SK-N-SH (cell line): ENCODE results near the gene FAM200A. TPM values are rescaled to one million over a fixed set of nuclear protein-coding genes. Genes with fewer than 3 reads are reported as not detected.
A peak's percentile ranks its signal among the peaks of the same experiment; 100 is the strongest.

Experiments
- ELF1 ChIP-seq: IDR thresholded peaks from 2 replicates; pipeline ENCODE4 v1.4.0; 2012
- FOSL2 ChIP-seq: IDR thresholded peaks from 2 replicates; pipeline ENCODE4 v1.4.0; 2012; ENCODE audit warnings: low read depth, mild to moderate bottlenecking, moderate library complexity, borderline replicate concordance
- JUND ChIP-seq: IDR thresholded peaks from 2 replicates; pipeline ENCODE4 v1.4.0; 2012
- MXI1 ChIP-seq: IDR thresholded peaks from 2 replicates; pipeline ENCODE4 v1.6.1; 2012; ENCODE audit warnings: mild to moderate bottlenecking, low read depth, low read length, improper control_type of control experiment
- NFIC ChIP-seq: IDR thresholded peaks from 2 replicates; pipeline ENCODE4 v1.4.0; 2012; ENCODE audit warnings: borderline replicate concordance
- RAD21 ChIP-seq: IDR thresholded peaks from 2 replicates; pipeline ENCODE4 v1.6.1; 2012; ENCODE audit warnings: mild to moderate bottlenecking, low read length
- RFX5 ChIP-seq: IDR thresholded peaks from 2 replicates; pipeline ENCODE4 v1.6.1; 2012; ENCODE audit warnings: mild to moderate bottlenecking, improper control_type of control experiment, low read length
- SIN3A ChIP-seq: IDR thresholded peaks from 2 replicates; pipeline ENCODE4 v1.6.1; 2012; ENCODE audit warnings: low read depth, mild to moderate bottlenecking, low read length, moderate library complexity, borderline replicate concordance
- SMC3 ChIP-seq: IDR thresholded peaks from 2 replicates; pipeline ENCODE4 v1.6.1; 2012; ENCODE audit warnings: low read depth, low read length, improper control_type of control experiment
- TCF12 ChIP-seq: IDR thresholded peaks from 2 replicates; pipeline ENCODE4 v1.4.0; 2012
- polyA plus RNA-seq, 3 experiments: library from polyadenylated mRNA; depleted of rRNA; stranded (reverse); fragments of >200 nt; gene quantifications; 2 replicates each; pipeline ENCODE4 v1.2.3, GENCODE V29; 2012
- TF ChIP-seq, protein P1 (sequence below): IDR thresholded peaks from 2 replicates; pipeline ENCODE4 v1.4.0; 2012; ENCODE audit warnings: low read depth, borderline replicate concordance
- TF ChIP-seq, protein P2 (sequence below): IDR thresholded peaks from 2 replicates; pipeline ENCODE4; 2012
- TF ChIP-seq, protein P3 (sequence below): fragments of 200-600 bp; sonication (generic); IDR thresholded peaks from 2 replicates; pipeline ENCODE4 v1.6.1; 2017; ENCODE audit warnings: antibody characterized with exemption, mild to moderate bottlenecking, moderate library complexity
- TF ChIP-seq, protein P4 (sequence below): IDR thresholded peaks from 2 replicates; pipeline ENCODE4 v1.6.1; 2012; ENCODE audit warnings: mild to moderate bottlenecking, low read depth, low read length, moderate library complexity
- TF ChIP-seq, protein P5 (sequence below): fragments of 150-350 bp; IDR thresholded peaks from 2 replicates; pipeline ENCODE4 v1.6.1; 2016; ENCODE audit warnings: mild to moderate bottlenecking, low read depth, low read length
- TF ChIP-seq, protein P6 (sequence below): IDR thresholded peaks from 2 replicates; pipeline ENCODE4 v1.4.0; 2012; ENCODE audit warnings: low read depth, borderline replicate concordance

FAM200A gene
- polyA plus RNA-seq, 1 of the 3 experiments (the other 2 are of a cell fraction) = 6.2 TPM

DNA sequence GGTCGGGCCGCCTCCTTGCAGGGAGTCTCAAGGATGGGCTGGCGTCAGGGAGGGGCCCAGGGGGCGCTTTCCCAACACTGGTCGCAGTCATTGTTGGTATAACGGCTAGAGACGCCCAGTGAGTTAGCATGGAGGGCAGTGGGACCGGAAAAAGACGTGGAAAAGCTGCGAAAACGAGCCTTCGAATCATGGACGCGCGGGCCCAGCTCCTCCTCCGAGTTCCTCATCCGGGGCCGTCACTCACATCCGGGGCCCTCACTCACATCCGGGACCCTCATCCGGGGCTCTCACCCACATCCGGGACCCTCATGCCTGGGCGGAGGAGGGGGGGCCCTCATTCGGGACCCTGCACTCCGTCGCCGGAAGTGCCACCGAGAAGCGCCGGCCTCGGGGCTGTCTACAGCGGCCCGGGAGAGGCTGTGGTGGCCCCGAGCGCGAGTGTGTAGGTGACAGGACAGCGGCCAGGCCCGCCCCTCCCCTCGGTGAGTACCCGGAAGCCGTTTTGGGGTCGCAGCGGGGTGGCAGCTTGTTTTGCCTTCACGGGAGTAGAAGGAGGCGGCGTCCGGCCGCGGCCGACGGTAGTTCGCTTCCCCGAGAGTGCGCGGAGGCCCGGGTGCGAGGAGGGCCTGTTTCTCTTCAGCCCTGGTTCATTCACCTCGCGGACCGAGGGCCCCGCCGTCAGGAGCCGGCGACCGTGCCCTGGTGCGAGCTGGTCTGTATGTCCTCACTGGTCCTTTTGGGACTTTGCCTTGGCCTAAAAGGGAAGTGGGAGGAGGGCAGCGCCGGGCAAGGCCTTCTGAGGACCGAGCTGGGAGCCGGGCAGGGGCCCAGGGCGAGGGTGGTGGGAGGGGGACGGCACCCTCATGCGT, 6.6 kb upstream of the FAM200A start, which contains the start of gene ZNF655 (continued):
- TF ChIP-seq, protein P1, sequence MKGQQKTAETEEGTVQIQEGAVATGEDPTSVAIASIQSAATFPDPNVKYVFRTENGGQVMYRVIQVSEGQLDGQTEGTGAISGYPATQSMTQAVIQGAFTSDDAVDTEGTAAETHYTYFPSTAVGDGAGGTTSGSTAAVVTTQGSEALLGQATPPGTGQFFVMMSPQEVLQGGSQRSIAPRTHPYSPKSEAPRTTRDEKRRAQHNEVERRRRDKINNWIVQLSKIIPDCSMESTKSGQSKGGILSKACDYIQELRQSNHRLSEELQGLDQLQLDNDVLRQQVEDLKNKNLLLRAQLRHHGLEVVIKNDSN = no peak
- TF ChIP-seq SIN3A = peak; percentile 67; the same call in 1 of the 2 replicates
- no peak for TF ChIP-seq SMC3
- no peak for TF ChIP-seq NFIC
- peak; percentile 93 for TF ChIP-seq ELF1
- TF ChIP-seq MXI1 = peak; percentile 75
- peak; percentile 45 for TF ChIP-seq TCF12
- no peak for TF ChIP-seq JUND
- TF ChIP-seq, protein P2, sequence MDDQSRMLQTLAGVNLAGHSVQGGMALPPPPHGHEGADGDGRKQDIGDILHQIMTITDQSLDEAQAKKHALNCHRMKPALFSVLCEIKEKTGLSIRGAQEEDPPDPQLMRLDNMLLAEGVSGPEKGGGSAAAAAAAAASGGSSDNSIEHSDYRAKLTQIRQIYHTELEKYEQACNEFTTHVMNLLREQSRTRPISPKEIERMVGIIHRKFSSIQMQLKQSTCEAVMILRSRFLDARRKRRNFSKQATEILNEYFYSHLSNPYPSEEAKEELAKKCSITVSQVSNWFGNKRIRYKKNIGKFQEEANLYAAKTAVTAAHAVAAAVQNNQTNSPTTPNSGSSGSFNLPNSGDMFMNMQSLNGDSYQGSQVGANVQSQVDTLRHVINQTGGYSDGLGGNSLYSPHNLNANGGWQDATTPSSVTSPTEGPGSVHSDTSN = peak; percentile 64; the same call in 1 of the 2 replicates
- TF ChIP-seq RFX5 = no peak
- no peak for TF ChIP-seq RAD21
- no peak for TF ChIP-seq FOSL2
- TF ChIP-seq, protein P3, sequence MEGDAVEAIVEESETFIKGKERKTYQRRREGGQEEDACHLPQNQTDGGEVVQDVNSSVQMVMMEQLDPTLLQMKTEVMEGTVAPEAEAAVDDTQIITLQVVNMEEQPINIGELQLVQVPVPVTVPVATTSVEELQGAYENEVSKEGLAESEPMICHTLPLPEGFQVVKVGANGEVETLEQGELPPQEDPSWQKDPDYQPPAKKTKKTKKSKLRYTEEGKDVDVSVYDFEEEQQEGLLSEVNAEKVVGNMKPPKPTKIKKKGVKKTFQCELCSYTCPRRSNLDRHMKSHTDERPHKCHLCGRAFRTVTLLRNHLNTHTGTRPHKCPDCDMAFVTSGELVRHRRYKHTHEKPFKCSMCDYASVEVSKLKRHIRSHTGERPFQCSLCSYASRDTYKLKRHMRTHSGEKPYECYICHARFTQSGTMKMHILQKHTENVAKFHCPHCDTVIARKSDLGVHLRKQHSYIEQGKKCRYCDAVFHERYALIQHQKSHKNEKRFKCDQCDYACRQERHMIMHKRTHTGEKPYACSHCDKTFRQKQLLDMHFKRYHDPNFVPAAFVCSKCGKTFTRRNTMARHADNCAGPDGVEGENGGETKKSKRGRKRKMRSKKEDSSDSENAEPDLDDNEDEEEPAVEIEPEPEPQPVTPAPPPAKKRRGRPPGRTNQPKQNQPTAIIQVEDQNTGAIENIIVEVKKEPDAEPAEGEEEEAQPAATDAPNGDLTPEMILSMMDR = no peak
- TF ChIP-seq, protein P4, sequence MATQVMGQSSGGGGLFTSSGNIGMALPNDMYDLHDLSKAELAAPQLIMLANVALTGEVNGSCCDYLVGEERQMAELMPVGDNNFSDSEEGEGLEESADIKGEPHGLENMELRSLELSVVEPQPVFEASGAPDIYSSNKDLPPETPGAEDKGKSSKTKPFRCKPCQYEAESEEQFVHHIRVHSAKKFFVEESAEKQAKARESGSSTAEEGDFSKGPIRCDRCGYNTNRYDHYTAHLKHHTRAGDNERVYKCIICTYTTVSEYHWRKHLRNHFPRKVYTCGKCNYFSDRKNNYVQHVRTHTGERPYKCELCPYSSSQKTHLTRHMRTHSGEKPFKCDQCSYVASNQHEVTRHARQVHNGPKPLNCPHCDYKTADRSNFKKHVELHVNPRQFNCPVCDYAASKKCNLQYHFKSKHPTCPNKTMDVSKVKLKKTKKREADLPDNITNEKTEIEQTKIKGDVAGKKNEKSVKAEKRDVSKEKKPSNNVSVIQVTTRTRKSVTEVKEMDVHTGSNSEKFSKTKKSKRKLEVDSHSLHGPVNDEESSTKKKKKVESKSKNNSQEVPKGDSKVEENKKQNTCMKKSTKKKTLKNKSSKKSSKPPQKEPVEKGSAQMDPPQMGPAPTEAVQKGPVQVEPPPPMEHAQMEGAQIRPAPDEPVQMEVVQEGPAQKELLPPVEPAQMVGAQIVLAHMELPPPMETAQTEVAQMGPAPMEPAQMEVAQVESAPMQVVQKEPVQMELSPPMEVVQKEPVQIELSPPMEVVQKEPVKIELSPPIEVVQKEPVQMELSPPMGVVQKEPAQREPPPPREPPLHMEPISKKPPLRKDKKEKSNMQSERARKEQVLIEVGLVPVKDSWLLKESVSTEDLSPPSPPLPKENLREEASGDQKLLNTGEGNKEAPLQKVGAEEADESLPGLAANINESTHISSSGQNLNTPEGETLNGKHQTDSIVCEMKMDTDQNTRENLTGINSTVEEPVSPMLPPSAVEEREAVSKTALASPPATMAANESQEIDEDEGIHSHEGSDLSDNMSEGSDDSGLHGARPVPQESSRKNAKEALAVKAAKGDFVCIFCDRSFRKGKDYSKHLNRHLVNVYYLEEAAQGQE = peak; percentile 2; the same call in 1 of the 2 replicates
- TF ChIP-seq, protein P5, sequence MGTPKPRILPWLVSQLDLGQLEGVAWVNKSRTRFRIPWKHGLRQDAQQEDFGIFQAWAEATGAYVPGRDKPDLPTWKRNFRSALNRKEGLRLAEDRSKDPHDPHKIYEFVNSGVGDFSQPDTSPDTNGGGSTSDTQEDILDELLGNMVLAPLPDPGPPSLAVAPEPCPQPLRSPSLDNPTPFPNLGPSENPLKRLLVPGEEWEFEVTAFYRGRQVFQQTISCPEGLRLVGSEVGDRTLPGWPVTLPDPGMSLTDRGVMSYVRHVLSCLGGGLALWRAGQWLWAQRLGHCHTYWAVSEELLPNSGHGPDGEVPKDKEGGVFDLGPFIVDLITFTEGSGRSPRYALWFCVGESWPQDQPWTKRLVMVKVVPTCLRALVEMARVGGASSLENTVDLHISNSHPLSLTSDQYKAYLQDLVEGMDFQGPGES = peak; percentile 55; the same call in 1 of the 2 replicates
- TF ChIP-seq, protein P6, sequence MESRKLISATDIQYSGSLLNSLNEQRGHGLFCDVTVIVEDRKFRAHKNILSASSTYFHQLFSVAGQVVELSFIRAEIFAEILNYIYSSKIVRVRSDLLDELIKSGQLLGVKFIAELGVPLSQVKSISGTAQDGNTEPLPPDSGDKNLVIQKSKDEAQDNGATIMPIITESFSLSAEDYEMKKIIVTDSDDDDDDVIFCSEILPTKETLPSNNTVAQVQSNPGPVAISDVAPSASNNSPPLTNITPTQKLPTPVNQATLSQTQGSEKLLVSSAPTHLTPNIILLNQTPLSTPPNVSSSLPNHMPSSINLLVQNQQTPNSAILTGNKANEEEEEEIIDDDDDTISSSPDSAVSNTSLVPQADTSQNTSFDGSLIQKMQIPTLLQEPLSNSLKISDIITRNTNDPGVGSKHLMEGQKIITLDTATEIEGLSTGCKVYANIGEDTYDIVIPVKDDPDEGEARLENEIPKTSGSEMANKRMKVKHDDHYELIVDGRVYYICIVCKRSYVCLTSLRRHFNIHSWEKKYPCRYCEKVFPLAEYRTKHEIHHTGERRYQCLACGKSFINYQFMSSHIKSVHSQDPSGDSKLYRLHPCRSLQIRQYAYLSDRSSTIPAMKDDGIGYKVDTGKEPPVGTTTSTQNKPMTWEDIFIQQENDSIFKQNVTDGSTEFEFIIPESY = no peak
